ENCODE results near the gene SYNJ2. TPM values are rescaled to one million over a fixed set of nuclear protein-coding genes. Genes with fewer than 3 reads are reported as not detected.
"Not testable (repeated sequence)": the region's sequence is repeated elsewhere in the genome, so short reads cannot be mapped to it uniquely, and the experiment has no call there.

Gene SYNJ2
- total RNA-seq, 5 donors from 2014 or later (not counting 1 experiment from before 2014, with no cell fraction given) = 20.0 to 37.0 (median 22.3) TPM

DNA sequence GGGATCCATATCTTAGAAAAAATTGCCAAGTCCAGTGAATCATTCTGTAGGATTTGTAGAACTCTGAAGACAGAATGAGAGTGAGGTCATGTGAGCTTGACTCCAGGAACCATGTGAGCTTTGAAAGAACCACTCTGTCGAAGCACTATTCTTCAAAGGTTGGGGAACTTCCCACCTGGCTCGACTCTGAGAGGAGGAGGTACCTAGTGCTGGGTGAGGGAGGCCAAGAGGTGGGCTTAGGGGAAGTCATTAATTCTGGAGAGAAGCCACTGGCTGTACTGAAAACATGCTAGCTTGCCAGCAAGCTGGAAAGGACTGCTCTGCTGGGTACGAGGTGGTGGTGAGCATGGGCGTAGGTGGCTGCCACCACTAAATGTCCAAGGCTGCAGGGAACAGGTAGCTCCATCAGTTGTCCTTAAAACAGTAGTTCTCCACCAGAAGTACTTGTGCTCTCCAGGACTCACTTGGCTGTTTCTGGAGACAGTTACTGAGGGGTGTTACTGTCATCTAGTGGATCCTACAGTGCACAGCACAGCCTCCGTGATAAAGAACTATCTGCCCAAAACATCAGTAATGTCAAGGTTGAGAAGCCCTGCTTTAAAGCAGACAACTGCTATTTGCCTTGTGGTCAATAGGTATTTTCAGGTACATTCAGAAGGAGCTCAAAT is 34.7 kb upstream of the SYNJ2 start:
- DNase-seq (peak in 9 of 35 experiments; percentile 10 to 53 (median 19)), ATAC-seq (replicated peaks in 1 of 4) (peak; percentile 45 to 78 (median 66))
- Histone ChIP-seq H3K4me3 (ENCODE audit: control insufficient read depth in 1 of 2, extremely low read depth in 1 of 2, low read length in 1 of 2) (no peak overlapping the region), H3K27me3 (replicated peaks in 1 of 2; ENCODE audit: control insufficient read depth in 2 of 2, extremely low read depth in 1 of 2, insufficient read depth in 2 of 2, low read length in 1 of 2) (no peaks in the 10 kb centered on the region), H3K36me3 (ENCODE audit: control insufficient read depth in 2 of 2, extremely low read depth in 1 of 2, insufficient read depth in 1 of 2, low read length in 1 of 2) (peaks cover 12 to 22% of the 10 kb centered on the region in 2 donors), H3K4me1 (ENCODE audit: control insufficient read depth in 1 of 2, extremely low read depth in 1 of 2, insufficient read depth in 2 of 2, low read length in 2 of 2) (no peaks in the 10 kb centered on the region), H3K9me3 (no peaks in the 10 kb centered on the region), H3K27ac (ENCODE audit: low read length) (no peak overlapping the region)
- ChIA-PET POLR2A (interaction anchor here in 1 of 2 donors (1.2 kb wide), 1 partner anchor 14 kb away, joined by 3 read pairs; no protein-coding TSS in a partner anchor), CTCF (interaction anchor here (0.6 to 1.3 kb wide), 11 partner anchors 14 to 1002 kb away, joined by 3 to 10 read pairs (median 4); no protein-coding TSS in a partner anchor)
- H3K4me3 Mint-ChIP-seq = no peak overlapping the region
- H3K27ac Mint-ChIP-seq = peak overlapping the region in 1 of 2 donors; percentile 29
- H3K9me3 Mint-ChIP-seq = peaks cover 0 to 24% (median 4%) of the 10 kb centered on the region in 3 donors
- no peaks in the 10 kb centered on the region for H3K27me3 Mint-ChIP-seq
- peaks cover 0 to 6% (median 5%) of the 10 kb centered on the region in 3 donors for H3K4me1 Mint-ChIP-seq
- WGBS (ENCODE audit: insufficient coverage) = 48% methylated on average over 4 of the region's 5 CpGs
- H3K36me3 Mint-ChIP-seq = peaks cover 29% of the 10 kb centered on the region

DNA sequence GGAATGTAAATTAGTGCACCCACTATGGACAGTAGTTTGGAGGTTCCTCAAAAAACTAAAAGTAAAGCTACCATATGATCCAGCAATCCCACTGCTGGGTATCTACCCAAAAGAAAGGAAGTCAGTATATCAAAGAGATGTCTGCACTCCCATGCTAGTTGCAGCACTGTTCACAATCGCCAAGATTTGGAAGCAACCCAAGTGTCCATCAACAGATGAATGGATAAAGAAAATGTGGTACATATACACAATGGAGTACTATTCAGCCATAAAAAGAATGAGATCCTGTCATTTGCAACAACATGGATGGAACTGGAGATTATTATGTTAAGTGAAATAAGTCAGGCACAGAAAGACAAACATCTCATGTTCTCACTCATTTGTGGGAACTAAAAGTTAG is 30.8 kb upstream of the SYNJ2 start:
- CTCF ChIA-PET = interaction anchor here in 1 of 2 donors (0.5 kb wide), 1 partner anchor 57 kb away, joined by 3 read pairs; no protein-coding TSS in a partner anchor
- H3K36me3 Mint-ChIP-seq; H3K36me3 ChIP-seq (ENCODE audit: control insufficient read depth in 2 of 2, extremely low read depth in 1 of 2, insufficient read depth in 1 of 2, low read length in 1 of 2): not testable (repeated sequence)

DNA sequence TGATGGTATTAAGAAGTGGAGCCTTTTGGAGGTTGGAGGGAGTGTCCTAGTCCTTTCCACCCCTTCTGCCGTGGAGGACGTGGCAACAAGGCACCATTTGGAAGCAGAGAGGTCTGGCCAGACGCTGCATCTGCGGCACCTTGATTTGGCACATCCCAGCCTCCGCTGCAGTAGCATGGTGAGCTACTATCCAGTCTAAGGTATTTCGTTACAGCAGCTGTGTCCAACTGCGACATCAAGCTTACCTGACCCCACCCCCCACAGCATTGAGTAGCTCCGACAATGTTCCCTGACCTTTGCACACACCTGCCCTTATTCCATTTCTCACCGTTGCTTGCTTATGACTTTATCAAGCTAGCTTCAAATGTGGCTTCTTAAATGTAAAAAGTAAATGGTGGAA is 29.8 kb upstream of the SYNJ2 start:
- H3K4me1 Mint-ChIP-seq = peaks cover 0 to 3% (median 1%) of the 10 kb centered on the region in 3 donors
- no peaks in the 10 kb centered on the region for H3K4me1 ChIP-seq (ENCODE audit: control insufficient read depth in 1 of 2, extremely low read depth in 1 of 2, insufficient read depth in 2 of 2, low read length in 2 of 2)
- POLR2A ChIA-PET = interaction anchor here in 1 of 2 donors (0.6 kb wide), 1 partner anchor 79 kb away, joined by 3 read pairs; no protein-coding TSS in a partner anchor
- no peaks in the 10 kb centered on the region for H3K9me3 ChIP-seq
- H3K27ac ChIP-seq (ENCODE audit: low read length) = no peak overlapping the region
- ATAC-seq (replicated peaks in 1 of 4) (no peak), DNase-seq (no peak)
- CTCF ChIA-PET = interaction anchor here in 1 of 2 donors (0.8 kb wide), 1 partner anchor 15 kb away, joined by 3 read pairs; no protein-coding TSS in a partner anchor
- peaks cover 0 to 24% (median 4%) of the 10 kb centered on the region in 3 donors for H3K9me3 Mint-ChIP-seq
- WGBS (ENCODE audit: insufficient coverage) = 90% methylated on average over 7 of the region's 9 CpGs
- no peak overlapping the region for H3K27ac Mint-ChIP-seq
- no peak overlapping the region for H3K4me3 ChIP-seq (ENCODE audit: control insufficient read depth in 1 of 2, extremely low read depth in 1 of 2, low read length in 1 of 2)
- H3K4me3 Mint-ChIP-seq = no peak overlapping the region
- H3K27me3 ChIP-seq (replicated peaks in 1 of 2; ENCODE audit: control insufficient read depth in 2 of 2, extremely low read depth in 1 of 2, insufficient read depth in 2 of 2, low read length in 1 of 2) = peaks cover 0 to 14% of the 10 kb centered on the region in 2 experiments
- peaks cover 0 to 2% of the 10 kb centered on the region in 2 donors for H3K36me3 ChIP-seq (ENCODE audit: control insufficient read depth in 2 of 2, extremely low read depth in 1 of 2, insufficient read depth in 1 of 2, low read length in 1 of 2)
- no peaks in the 10 kb centered on the region for H3K36me3 Mint-ChIP-seq
- H3K27me3 Mint-ChIP-seq = no peaks in the 10 kb centered on the region

More for the DNA sequence above, 30.8 kb upstream of the SYNJ2 start:
- H3K4me3 ChIP-seq (ENCODE audit: control insufficient read depth in 1 of 2, extremely low read depth in 1 of 2, low read length in 1 of 2); H3K4me1 ChIP-seq (ENCODE audit: control insufficient read depth in 1 of 2, extremely low read depth in 1 of 2, insufficient read depth in 2 of 2, low read length in 2 of 2); DNase-seq; POLR2A ChIA-PET; ATAC-seq (replicated peaks in 1 of 4); H3K9me3 ChIP-seq; H3K4me3 Mint-ChIP-seq; H3K27me3 Mint-ChIP-seq; H3K27ac ChIP-seq (ENCODE audit: low read length); H3K4me1 Mint-ChIP-seq; H3K27ac Mint-ChIP-seq: not testable (repeated sequence)
- peaks cover 0 to 24% (median 4%) of the 10 kb centered on the region in 3 donors for H3K9me3 Mint-ChIP-seq
- no CpG with 5 or more reads among the region's 1 CpG for WGBS (ENCODE audit: insufficient coverage)
- peaks cover 0 to 14% of the 10 kb centered on the region in 2 experiments for H3K27me3 ChIP-seq (replicated peaks in 1 of 2; ENCODE audit: control insufficient read depth in 2 of 2, extremely low read depth in 1 of 2, insufficient read depth in 2 of 2, low read length in 1 of 2)

DNA sequence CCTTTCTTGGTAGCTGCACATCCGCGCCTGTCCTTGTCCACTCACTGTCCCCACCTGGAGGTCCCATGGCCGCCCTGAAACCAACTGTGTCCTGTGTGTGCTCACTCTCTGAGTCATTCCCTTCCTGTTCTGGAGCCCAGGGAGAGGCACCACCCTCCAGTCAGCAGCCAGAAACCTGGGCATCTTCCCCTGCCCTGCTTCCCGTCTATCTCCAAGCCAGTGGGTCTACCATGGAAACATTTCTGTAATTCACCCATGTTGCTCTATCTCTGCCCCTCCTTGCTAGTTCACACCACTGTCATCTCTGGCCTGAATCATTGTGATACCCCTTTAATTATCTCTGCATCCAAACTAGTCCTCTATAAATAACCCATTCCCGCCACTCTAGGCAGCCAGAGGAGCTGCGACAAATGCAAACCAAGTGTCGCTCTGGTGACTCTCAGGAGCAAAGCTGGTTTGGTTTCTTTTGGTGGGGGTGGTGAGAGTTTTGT is 28.8 kb upstream of the SYNJ2 start:
- CTCF ChIA-PET = no interaction called here

DNA sequence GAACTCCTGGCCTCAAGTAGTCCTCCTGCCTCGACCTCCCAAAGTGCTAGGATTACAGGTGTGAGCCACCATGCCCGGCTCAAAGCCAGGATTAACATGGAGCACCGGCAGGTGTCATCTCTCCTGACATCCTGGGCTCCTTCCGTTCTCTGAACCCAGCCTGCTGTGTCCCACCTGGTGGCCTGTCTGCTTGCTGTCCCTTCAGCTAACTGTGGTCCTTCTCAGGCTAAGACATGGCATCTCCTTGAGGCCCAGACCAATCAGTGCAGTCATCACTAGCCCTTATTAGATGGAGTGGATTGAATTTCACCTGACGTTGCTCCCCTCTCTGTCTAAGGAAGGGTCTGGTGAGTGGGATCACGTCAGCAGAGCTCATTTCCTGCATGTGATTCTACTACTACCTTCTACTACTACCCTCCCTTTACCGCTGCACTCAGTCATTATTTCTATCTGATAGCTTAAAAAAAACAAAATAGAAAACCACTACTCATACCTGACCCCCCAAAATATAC is 28.0 kb upstream of the SYNJ2 start:
- no peaks in the 10 kb centered on the region for H3K4me1 ChIP-seq (ENCODE audit: control insufficient read depth in 1 of 2, extremely low read depth in 1 of 2, insufficient read depth in 2 of 2, low read length in 2 of 2)
- H3K27me3 ChIP-seq (replicated peaks in 1 of 2; ENCODE audit: control insufficient read depth in 2 of 2, extremely low read depth in 1 of 2, insufficient read depth in 2 of 2, low read length in 1 of 2) = peaks cover 0 to 17% of the 10 kb centered on the region in 2 experiments
- peaks cover 2% of the 10 kb centered on the region for H3K9me3 ChIP-seq
- H3K36me3 ChIP-seq (ENCODE audit: control insufficient read depth in 2 of 2, extremely low read depth in 1 of 2, insufficient read depth in 1 of 2, low read length in 1 of 2) = peaks cover 0 to 2% of the 10 kb centered on the region in 2 donors
- ATAC-seq (replicated peaks in 1 of 4) (peak in 1 of 4 experiments; percentile 46), DNase-seq (no peak)
- POLR2A ChIA-PET = no interaction called here
- CTCF ChIA-PET = no interaction called here
- WGBS (ENCODE audit: insufficient coverage) = 83% methylated on average over 3 of the region's 7 CpGs
- Mint-ChIP-seq H3K27me3 (no peaks in the 10 kb centered on the region), H3K4me3 (no peak overlapping the region), H3K36me3 (peaks cover 2% of the 10 kb centered on the region), H3K4me1 (peaks cover 0 to 3% (median 0%) of the 10 kb centered on the region in 3 donors), H3K9me3 (peaks cover 1 to 25% (median 8%) of the 10 kb centered on the region in 3 donors), H3K27ac (no peak overlapping the region)
- H3K27ac ChIP-seq (ENCODE audit: low read length) = no peak overlapping the region
- H3K4me3 ChIP-seq (ENCODE audit: control insufficient read depth in 1 of 2, extremely low read depth in 1 of 2, low read length in 1 of 2) = no peak overlapping the region

More for the DNA sequence above, 28.8 kb upstream of the SYNJ2 start:
- ATAC-seq (replicated peaks in 1 of 4) (peak in 1 of 4 experiments; percentile 24), DNase-seq (no peak)
- Mint-ChIP-seq H3K27me3 (no peaks in the 10 kb centered on the region), H3K9me3 (peaks cover 0 to 24% (median 4%) of the 10 kb centered on the region in 3 donors), H3K4me3 (no peak overlapping the region), H3K36me3 (no peaks in the 10 kb centered on the region), H3K27ac (no peak overlapping the region), H3K4me1 (peaks cover 0 to 3% (median 0%) of the 10 kb centered on the region in 3 donors)
- Histone ChIP-seq H3K4me3 (ENCODE audit: control insufficient read depth in 1 of 2, extremely low read depth in 1 of 2, low read length in 1 of 2) (no peak overlapping the region), H3K27ac (ENCODE audit: low read length) (no peak overlapping the region), H3K36me3 (ENCODE audit: control insufficient read depth in 2 of 2, extremely low read depth in 1 of 2, insufficient read depth in 1 of 2, low read length in 1 of 2) (peaks cover 0 to 2% of the 10 kb centered on the region in 2 donors), H3K9me3 (no peaks in the 10 kb centered on the region), H3K4me1 (ENCODE audit: control insufficient read depth in 1 of 2, extremely low read depth in 1 of 2, insufficient read depth in 2 of 2, low read length in 2 of 2) (no peaks in the 10 kb centered on the region), H3K27me3 (replicated peaks in 1 of 2; ENCODE audit: control insufficient read depth in 2 of 2, extremely low read depth in 1 of 2, insufficient read depth in 2 of 2, low read length in 1 of 2) (peaks cover 0 to 16% of the 10 kb centered on the region in 2 experiments)
- 78% methylated on average over 3 of the region's 7 CpGs for WGBS (ENCODE audit: insufficient coverage)
- POLR2A ChIA-PET = no interaction called here

All from T-cell (primary cell).